Thyroid gland (tissue), 4 donors: ENCODE data around the gene AADAT. TPM values are rescaled to one million over a fixed set of nuclear protein-coding genes. Genes with fewer than 3 reads are reported as not detected.

Experiments
- DNase-seq, 2 donors: peaks; one replicate each; pipeline ENCODE4 v3.0.0-alpha.2; 2019
- H3K27ac ChIP-seq, 3 donors: fragments of 200-600 bp; sonication (generic); 1 replicate in 2 of 3; 2 replicates in 1 of 3; pipeline ENCODE4 v1.5.1; 2016 to 2019; ENCODE audit warnings: mild to moderate bottlenecking in 1 of 3, moderate library complexity in 1 of 3
- H3K27me3 ChIP-seq: fragments of 200-600 bp; sonication (generic); one replicate; pipeline ENCODE4 v1.5.1; 2019
- H3K36me3 ChIP-seq, 2 donors: fragments of 200-600 bp; sonication (generic); one replicate each; pipeline ENCODE4 v1.5.1; 2016 to 2019
- H3K4me1 ChIP-seq, 2 donors: fragments of 200-600 bp; sonication (generic); one replicate each; pipeline ENCODE4 v1.5.1; 2017 to 2019
- H3K4me3 ChIP-seq, 3 donors: fragments of 200-600 bp; sonication (generic); replicated peaks in 1 of 3; 1 replicate in 2 of 3; 2 replicates in 1 of 3; pipeline ENCODE4 v1.5.1; 2016; ENCODE audit warnings: mild to moderate bottlenecking in 1 of 3
- H3K9me3 ChIP-seq: fragments of 200-600 bp; sonication (generic); one replicate; pipeline ENCODE4 v1.5.1; 2017
- CTCF ChIP-seq, 6 experiments: fragments of 200-600 bp in 3 of 6; fragments of 450-650 bp in 3 of 6; sonication (generic) in 3 of 6; IDR thresholded peaks; one replicate each; pipeline ENCODE4 v1.5.1; 2016 to 2019; ENCODE audit warnings: antibody characterized with exemption in 6 of 6, mild to moderate bottlenecking in 2 of 6, inconsistent platforms in 1 of 6, moderate library complexity in 1 of 6
- POLR2A ChIP-seq, 2 donors: fragments of 450-650 bp; IDR thresholded peaks; one replicate each; pipeline ENCODE4 v1.6.1; 2017; ENCODE audit warnings: antibody characterized with exemption in 2 of 2, mild to moderate bottlenecking in 2 of 2, moderate library complexity in 1 of 2
- WGBS, 2 donors: methylation state at CpG; one replicate each; pipeline ENCODE4 v1.1.5; 2017; 5-methylcytosine and 5-hydroxymethylcytosine counted together
- intact Hi-C: fragments of 100-400 bp; cut with DNase I; formaldehyde crosslinking; loops from one replicate; pipeline ENCODE4 v1.15.1; 2023
- small RNA-seq: library from RNA; depleted of rRNA; stranded (forward); fragments of <200 nt; gene quantifications from one replicate; pipeline ENCODE3, GENCODE V24; 2016
- total RNA-seq, 4 donors: library from RNA; depleted of rRNA; stranded (reverse); fragments of >200 nt; gene quantifications; one replicate each; pipeline ENCODE4 v1.2.3, GENCODE V29; 2016

Gene AADAT
- total RNA-seq, 4 donors from 2014 or later, result 5.7 to 12.1 (median 8.9) TPM

- TF ChIP-seq POLR2A (IDR thresholded peaks at IDR 0.05), result no peak
- no peak for TF ChIP-seq CTCF (IDR thresholded peaks at IDR 0.05)
- intact Hi-C loops, result no loop called here
- no peaks in the 10 kb centered on the region for H3K36me3 ChIP-seq
- H3K9me3 ChIP-seq, result no peaks in the 10 kb centered on the region
- no peak for DNase-seq
- no peaks in the 10 kb centered on the region for H3K27me3 ChIP-seq
- H3K27ac ChIP-seq, result no peak overlapping the region
- WGBS, 2 donors, result 63 to 64% methylated on average over 7 of the region's 7 CpGs
- no peaks in the 10 kb centered on the region for H3K4me1 ChIP-seq
- H3K4me3 ChIP-seq, result no peak overlapping the region
Observed at GRCh38 chr4:170011921-170012628, 77.7 kb downstream of the AADAT start.

Small RNA genes lying within 50 kb of the gene (small RNA-seq; reads per million reads assigned to genes)
- not detected for gene APOBEC3AP1

Other genes starting within 250 kb of the AADAT start
- 10 to 100 TPM in 2 of 4 donors, 1 to 10 TPM in 2; 5.4 to 10.6 (median 8.4) TPM for gene MFAP3L, start 63.6 kb downstream of the AADAT start, total RNA-seq